AG09319 (cell line): Measurements from ENCODE around the gene AXIN2.

Experiments used
- DNase-seq: peaks from one replicate; pipeline ENCODE4 v3.0.0-alpha.2; 2010; ENCODE audit warnings: low read depth; ENCODE audit errors: extremely low read depth
- CTCF ChIP-seq: IDR thresholded peaks from 2 replicates; pipeline ENCODE4 v1.5.1; 2011; ENCODE audit warnings: low read depth, mild to moderate bottlenecking, inconsistent platforms, low read length, moderate library complexity

AXIN2 gene

DNA sequence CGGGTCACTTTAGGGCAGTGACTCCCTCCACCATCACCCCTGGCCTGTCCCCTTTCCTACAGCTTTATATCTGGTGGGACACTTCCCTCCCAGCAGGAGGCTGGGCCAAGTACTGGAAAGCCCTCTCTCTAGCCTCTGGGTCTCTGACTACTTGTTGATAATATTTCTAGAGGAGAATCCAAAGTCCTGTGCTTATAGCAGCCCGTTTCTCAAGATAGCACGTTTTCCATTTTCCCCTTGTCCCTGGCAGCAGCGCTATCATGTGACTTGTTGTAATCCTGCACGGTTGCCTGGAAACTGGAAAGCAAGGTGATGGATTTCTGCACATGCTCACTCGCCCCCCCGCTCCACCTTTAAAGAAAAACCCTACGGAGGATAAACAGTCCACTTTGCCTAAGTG, 3.3 kb upstream of the AXIN2 start:
- TF ChIP-seq CTCF = no peak
- no peak for DNase-seq

GRCh38 chr17:65562206-65562531, 721 bp upstream of the AXIN2 start:
- no peak for DNase-seq
- TF ChIP-seq CTCF = no peak

DNA sequence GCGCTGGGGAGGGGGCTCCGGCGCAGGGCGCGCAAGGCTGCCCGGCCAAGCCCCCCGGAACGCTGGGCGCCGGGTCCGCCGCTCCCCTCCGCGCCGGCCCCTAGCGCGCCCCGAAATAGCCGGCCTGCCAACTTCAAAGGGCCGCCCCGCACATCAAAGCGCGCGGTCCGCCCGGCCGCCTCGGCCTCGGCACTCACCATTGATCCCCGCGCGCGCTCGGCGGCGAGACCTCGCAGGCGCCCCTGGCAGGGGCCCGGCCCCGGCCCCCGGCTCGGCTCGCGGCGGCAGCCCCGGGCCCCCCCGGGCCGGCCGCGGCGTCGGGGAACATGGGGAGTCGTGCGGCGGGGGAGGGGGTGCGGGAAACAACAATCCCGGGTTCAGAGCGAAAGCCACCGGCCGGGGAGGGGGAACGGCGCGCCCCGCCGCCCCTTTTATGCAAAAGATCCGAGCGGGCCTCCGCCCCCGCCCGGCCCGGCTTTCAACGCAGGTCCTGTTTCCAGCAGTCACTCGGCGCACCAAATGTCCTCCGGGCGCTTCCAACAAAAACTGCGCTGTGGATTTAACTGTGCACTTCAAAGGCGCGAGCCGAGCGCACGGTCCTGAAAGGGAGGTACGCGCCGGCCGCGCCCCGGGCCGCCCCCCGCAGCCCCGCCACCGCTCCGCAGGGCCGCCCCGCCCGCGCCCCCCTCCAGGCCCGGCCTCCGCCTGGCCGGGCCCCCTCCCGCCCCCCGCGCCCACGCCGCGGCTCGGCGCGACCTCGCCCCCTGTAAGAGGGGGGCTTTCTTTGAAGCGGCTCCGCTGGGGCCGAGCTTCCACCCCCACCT, 608 bp downstream of the AXIN2 start:
- DNase-seq = peak; percentile 56
- no peak for TF ChIP-seq CTCF

GRCh38 chr17:65559804-65560627, 1.4 kb downstream of the AXIN2 start:
- no peak for DNase-seq
- no peak for TF ChIP-seq CTCF

DNA sequence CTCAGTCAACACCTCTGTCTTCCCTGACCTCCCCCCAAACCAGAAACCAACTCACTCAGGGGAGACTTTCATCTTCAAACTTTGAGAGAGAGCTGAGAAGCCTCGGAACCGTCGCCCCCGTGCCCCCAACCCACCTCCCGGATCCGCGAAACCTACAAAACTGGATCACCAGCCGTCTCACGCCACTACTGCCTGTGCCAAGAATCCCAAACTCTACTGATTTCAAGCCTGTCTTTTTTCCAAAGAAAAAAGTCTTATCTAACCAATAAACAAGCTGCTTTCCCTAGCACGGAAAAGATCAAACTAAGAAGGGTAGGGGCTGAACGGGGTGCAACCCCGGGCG, 2.0 kb downstream of the AXIN2 start:
- DNase-seq = no peak
- no peak for TF ChIP-seq CTCF

- no peak for DNase-seq
- TF ChIP-seq CTCF = no peak
Observed at GRCh38 chr17:65558683-65559460, 2.6 kb downstream of the AXIN2 start.

DNA sequence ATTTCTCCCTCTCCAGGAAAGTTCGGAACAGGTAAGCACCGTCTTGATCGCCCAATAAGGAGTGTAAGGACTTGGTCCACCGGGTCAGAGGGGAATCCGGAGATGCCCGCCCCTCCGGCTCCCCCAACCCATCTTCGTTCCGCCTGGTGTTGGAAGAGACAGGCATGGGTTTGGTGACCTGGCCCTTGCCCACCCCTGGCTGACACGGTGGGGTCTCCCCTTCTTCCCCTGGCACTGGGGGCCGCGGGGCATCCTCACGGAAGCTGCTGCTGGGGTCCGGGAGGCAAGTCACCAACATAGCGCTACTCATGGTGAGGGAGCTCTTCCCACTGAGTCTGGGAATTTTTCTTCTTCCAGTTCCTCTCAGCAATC, 3.2 kb downstream of the AXIN2 start:
- DNase-seq = no peak
- TF ChIP-seq CTCF = no peak
